Measurements from ENCODE around the gene IFIT5. TPM values are rescaled to one million over a fixed set of nuclear protein-coding genes. Genes with fewer than 3 reads are reported as not detected.

Gene IFIT5
- total RNA-seq, 4 donors from 2014 or later = 4.2 to 12.4 (median 6.5) TPM

DNA sequence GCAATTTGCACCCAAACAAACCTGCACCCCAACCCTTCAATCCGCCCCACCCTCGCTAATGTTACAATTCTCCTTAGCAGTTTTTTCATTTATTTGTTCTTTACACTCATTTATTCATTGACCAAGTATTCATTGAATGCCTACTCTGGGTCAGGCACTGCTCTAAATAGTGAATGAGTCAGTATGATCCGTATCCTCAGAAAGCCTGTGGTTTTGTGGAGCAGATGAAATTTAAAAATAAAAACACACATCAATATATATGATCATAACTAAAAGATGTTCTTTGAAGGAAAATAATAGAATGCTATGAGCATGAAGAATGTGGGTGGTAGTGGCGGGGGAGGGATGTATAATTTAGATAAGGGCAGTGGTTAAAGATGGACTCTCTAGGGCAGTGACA lies 13.3 kb downstream of the IFIT5 start:
- Histone ChIP-seq H3K9me3 (no peaks in the 10 kb centered on the region), H3K4me1 (peaks cover 0 to 5% (median 0%) of the 10 kb centered on the region in 3 donors), H3K27ac (no peak overlapping the region), H3K36me3 (no peaks in the 10 kb centered on the region), H3K27me3 (peaks cover 0 to 3% (median 0%) of the 10 kb centered on the region in 4 donors), H3K4me3 (no peak overlapping the region)
- intact Hi-C loops (cut with DNase I) = loop anchor here (2.0 kb wide), 1 partner anchor 135 kb away; no protein-coding TSS in a partner anchor
- WGBS, 2 donors = 68 to 89% methylated on average over 4 of the region's 4 CpGs
- no peak for TF ChIP-seq POLR2A (IDR thresholded peaks at IDR 0.05)
- TF ChIP-seq, protein P1, sequence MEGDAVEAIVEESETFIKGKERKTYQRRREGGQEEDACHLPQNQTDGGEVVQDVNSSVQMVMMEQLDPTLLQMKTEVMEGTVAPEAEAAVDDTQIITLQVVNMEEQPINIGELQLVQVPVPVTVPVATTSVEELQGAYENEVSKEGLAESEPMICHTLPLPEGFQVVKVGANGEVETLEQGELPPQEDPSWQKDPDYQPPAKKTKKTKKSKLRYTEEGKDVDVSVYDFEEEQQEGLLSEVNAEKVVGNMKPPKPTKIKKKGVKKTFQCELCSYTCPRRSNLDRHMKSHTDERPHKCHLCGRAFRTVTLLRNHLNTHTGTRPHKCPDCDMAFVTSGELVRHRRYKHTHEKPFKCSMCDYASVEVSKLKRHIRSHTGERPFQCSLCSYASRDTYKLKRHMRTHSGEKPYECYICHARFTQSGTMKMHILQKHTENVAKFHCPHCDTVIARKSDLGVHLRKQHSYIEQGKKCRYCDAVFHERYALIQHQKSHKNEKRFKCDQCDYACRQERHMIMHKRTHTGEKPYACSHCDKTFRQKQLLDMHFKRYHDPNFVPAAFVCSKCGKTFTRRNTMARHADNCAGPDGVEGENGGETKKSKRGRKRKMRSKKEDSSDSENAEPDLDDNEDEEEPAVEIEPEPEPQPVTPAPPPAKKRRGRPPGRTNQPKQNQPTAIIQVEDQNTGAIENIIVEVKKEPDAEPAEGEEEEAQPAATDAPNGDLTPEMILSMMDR (IDR thresholded peaks at IDR 0.05) = no peak
- DNase-seq = no peak

DNA sequence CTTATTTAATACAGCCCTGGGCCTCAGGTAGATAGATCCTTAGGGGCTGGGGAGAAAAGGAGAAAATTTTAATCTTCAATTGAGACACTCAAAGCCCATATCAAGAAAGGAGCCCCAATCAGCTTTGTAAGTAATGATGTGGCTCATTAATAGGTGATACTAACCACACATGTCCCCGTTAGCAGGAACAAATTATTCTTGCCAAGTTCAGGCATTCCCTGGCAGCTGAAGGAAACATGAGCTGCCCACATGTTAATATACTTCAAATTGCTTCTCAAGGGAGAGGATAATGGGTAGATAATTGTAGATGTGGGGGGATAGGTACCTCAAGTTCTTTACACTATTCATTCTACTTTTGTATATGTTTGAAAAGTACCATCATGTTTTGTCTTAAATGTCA lies 14.5 kb downstream of the IFIT5 start:
- H3K9me3 ChIP-seq = no peaks in the 10 kb centered on the region
- TF ChIP-seq POLR2A (IDR thresholded peaks at IDR 0.05) = no peak
- TF ChIP-seq, protein P1 (IDR thresholded peaks at IDR 0.05) = no peak
- no peak overlapping the region for H3K4me3 ChIP-seq
- no peaks in the 10 kb centered on the region for H3K36me3 ChIP-seq
- WGBS, 2 donors = 29 to 40% methylated on average over 1 of the region's 1 CpG
- H3K27ac ChIP-seq = no peak overlapping the region
- DNase-seq = no peak
- intact Hi-C loops (cut with DNase I) = no loop called here
- H3K4me1 ChIP-seq = peaks cover 0 to 5% (median 0%) of the 10 kb centered on the region in 3 donors
- peaks cover 0 to 3% (median 0%) of the 10 kb centered on the region in 4 donors for H3K27me3 ChIP-seq

DNA sequence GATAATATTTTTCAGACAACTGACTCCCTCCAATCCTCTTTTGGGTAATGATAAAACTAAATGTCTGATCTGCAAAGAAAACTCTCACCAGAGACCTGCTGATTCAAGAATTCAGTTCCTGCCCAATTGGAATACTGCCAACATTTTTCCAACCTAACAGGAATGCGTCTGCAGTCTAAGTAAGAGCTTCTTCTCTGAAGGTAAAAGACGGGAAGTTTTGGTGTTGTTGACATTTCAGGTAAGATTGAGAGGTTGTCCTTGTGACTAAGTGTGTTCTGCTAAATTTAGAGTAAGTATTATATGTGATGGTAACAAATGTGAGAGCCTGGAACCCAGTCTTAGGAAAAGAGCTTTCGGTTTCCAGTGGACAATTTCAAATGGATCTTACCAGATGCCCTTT lies 17.6 kb downstream of the IFIT5 start:
- no peak for DNase-seq
- TF ChIP-seq, protein P1 (IDR thresholded peaks at IDR 0.05) = no peak
- TF ChIP-seq POLR2A (IDR thresholded peaks at IDR 0.05) = no peak
- H3K4me3 ChIP-seq = no peak overlapping the region
- intact Hi-C loops (cut with DNase I) = no loop called here
- 52 to 58% methylated on average over 3 of the region's 3 CpGs for WGBS, 2 donors
- H3K27me3 ChIP-seq = peaks cover 0 to 12% (median 0%) of the 10 kb centered on the region in 4 donors
- H3K9me3 ChIP-seq = no peaks in the 10 kb centered on the region
- no peaks in the 10 kb centered on the region for H3K36me3 ChIP-seq
- H3K4me1 ChIP-seq = peaks cover 0 to 5% (median 0%) of the 10 kb centered on the region in 3 donors
- no peak overlapping the region for H3K27ac ChIP-seq

DNA sequence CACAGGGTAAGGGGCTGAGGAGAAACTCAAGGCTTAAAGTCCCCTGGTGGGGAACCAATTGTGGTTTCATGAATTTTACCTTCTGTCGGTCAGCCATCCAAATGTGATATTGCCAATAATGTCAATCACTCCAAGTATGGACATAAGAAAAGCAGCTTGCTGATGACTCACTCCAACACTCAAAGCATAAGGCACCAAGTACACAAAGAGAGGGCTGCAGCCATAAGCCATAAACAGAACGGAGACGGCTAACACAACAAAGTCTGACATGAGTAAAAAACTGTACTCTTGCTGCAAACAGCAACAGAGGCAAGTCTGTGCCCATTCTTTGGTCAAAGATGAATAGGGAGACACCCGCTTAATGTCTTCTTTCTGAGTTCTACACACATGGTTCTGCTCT lies 24.2 kb downstream of the IFIT5 start:
- TF ChIP-seq, protein P1 (IDR thresholded peaks at IDR 0.05) = no peak
- TF ChIP-seq POLR2A (IDR thresholded peaks at IDR 0.05) = no peak
- intact Hi-C loops (cut with DNase I) = no loop called here
- H3K27ac ChIP-seq = no peak overlapping the region
- no peak overlapping the region for H3K4me3 ChIP-seq
- H3K36me3 ChIP-seq = no peaks in the 10 kb centered on the region
- no peaks in the 10 kb centered on the region for H3K9me3 ChIP-seq
- WGBS, 2 donors = 68 to 78% methylated on average over 4 of the region's 4 CpGs
- no peaks in the 10 kb centered on the region for H3K4me1 ChIP-seq
- no peak for DNase-seq
- peaks cover 0 to 9% (median 0%) of the 10 kb centered on the region in 4 donors for H3K27me3 ChIP-seq

DNA sequence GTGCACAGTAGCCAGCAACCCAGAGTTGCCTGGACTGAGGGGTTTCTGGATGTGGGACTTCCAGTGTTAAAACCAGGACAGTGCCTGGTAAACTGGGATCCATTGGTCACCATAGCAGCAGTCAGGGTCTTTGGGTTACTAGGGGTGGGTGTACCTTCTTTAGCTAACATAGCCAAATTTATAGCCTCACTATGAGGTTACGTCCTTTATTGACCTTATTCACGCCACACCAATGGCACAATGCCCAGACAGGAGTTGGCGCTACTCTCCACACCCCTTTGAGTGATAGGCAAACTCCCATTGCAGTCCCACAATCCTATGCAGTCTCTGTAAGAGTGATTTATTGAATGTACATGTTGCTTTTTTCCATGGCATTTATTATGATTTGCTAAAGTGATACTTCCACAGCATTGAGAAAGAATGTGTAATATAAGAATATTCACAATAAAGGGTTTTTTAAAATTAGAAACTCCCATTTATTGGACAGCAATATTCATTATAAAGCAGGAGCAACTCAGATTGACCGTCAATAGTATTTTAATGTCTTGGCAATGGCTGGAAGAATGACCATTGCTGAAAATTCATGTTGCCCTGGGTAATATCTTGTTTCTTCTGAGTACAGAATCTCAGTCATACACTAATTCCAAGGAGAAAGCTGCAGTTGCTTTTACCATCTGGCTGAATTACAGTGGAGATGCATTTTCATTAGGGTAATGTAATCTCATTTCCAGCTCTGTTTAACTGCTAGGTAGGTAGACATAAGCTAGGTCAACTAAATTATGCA lies 26.1 kb downstream of the IFIT5 start:
- H3K36me3 ChIP-seq = no peaks in the 10 kb centered on the region
- 44 to 94% methylated on average over 4 of the region's 4 CpGs for WGBS, 2 donors
- H3K9me3 ChIP-seq = peaks cover 0 to 6% (median 0%) of the 10 kb centered on the region in 3 donors
- no peak for DNase-seq
- intact Hi-C loops (cut with DNase I) = no loop called here
- H3K4me3 ChIP-seq = no peak overlapping the region
- H3K4me1 ChIP-seq = no peaks in the 10 kb centered on the region
- H3K27me3 ChIP-seq = peaks cover 0 to 6% (median 0%) of the 10 kb centered on the region in 4 donors
- H3K27ac ChIP-seq = no peak overlapping the region
- no peak for TF ChIP-seq POLR2A (IDR thresholded peaks at IDR 0.05)
- TF ChIP-seq, protein P1 (IDR thresholded peaks at IDR 0.05) = no peak

Measured in esophagus squamous epithelium (tissue), 5 donors.